ENCODE results near the gene DNAJC1. TPM values are rescaled to one million over a fixed set of nuclear protein-coding genes. Genes with fewer than 3 reads are reported as not detected.

DNAJC1 gene
- total and polyA plus RNA-seq, 2 of the 8 experiments (the other 6 are each of a cell fraction or from before 2014, with no cell fraction given): 6.8 to 14.8 TPM

GRCh38 chr10:22003964-22004281, 393 bp upstream of the DNAJC1 start:
- H3K79me2 ChIP-seq (ENCODE audit: control insufficient read depth in 1 of 2, insufficient read depth in 2 of 2, low read length in 2 of 2): peaks cover 0 to 11% of the 10 kb centered on the region in 2 experiments; a peak in 1 of 4 replicates
- H4K5ac ChIP-seq (ENCODE audit: insufficient read length, low read depth, low read length): peak overlapping the region; percentile 48
- 0 out of 2 replicates have a peak overlapping the region, but pooled peaks have one; percentile 15 for H2BK20ac ChIP-seq (ENCODE audit: low read length)
- peak overlapping the region; percentile 75 for H3K4ac ChIP-seq (replicated peaks; ENCODE audit: insufficient read length, low read depth, low read length)
- ChIA-PET POLR2A (ENCODE audit: partially characterized antibody) (interaction anchor here (0.9 to 1.8 kb wide), 4 partner anchors 185 to 313 kb away, joined by 3 to 8 read pairs (median 4); partner anchors contain the start of gene COMMD3), CTCF (ENCODE audit: partially characterized antibody) (interaction anchor here (1.0 to 4.7 kb wide), 3 partner anchors 12 to 571 kb away, joined by 3 to 32 read pairs (median 5); no protein-coding TSS in a partner anchor)
- H2AFZ ChIP-seq (ENCODE audit: low read length): peak overlapping the region; percentile 98
- H2AK5ac ChIP-seq (ENCODE audit: low read depth, low read length): no peak overlapping the region
- 8% methylated on average over 2 of the region's 2 CpGs; no CpG with 5 or more reads in 1 of the 2 experiments for WGBS, 2 experiments (ENCODE audit: extremely low coverage in 1 of 2, insufficient coverage in 1 of 2, insufficient read length in 1 of 2, insufficient replicate concordance in 2 of 2, low coverage in 1 of 2, low lambda C conversion rate in 2 of 2, missing lambda C conversion rate in 1 of 2)
- H3K4me1 ChIP-seq (replicated peaks in 1 of 4; ENCODE audit: control insufficient read depth in 3 of 4, insufficient read depth in 4 of 4, low read length in 3 of 4): peaks cover 0 to 3% (median 1%) of the 10 kb centered on the region in 4 experiments; a peak in 2 of 7 replicates
- no peaks in the 10 kb centered on the region; a peak in 1 of 4 replicates for H3K9me3 ChIP-seq (ENCODE audit: insufficient read depth in 2 of 2, low read depth in 1 of 2, low read length in 1 of 2)
- peak overlapping the region in 3 of 4 experiments; percentile 7 to 82 (median 19); a peak in 6 of 8 replicates for H3K4me3 ChIP-seq (ENCODE audit: extremely low read depth in 1 of 4, insufficient read depth in 2 of 4, low read depth in 3 of 4, low read length in 4 of 4)
- no peak overlapping the region for H4K91ac ChIP-seq (replicated peaks; ENCODE audit: insufficient read length, low read length)
- H3K23me2 ChIP-seq (ENCODE audit: low read depth, low read length): peaks cover 12% of the 10 kb centered on the region
- H3K56ac ChIP-seq (replicated peaks; ENCODE audit: insufficient read length, low read depth, low read length): no peak overlapping the region
- DNase-seq (ENCODE audit: low read depth in 1 of 2, low spot score in 2 of 2) (no peak), FAIRE-seq (no peak)
- H3K4me2 ChIP-seq (ENCODE audit: insufficient read depth in 1 of 2, low read depth in 2 of 2, low read length in 2 of 2): peak overlapping the region; percentile 88 to 97
- H3K36me3 ChIP-seq (ENCODE audit: control insufficient read depth in 2 of 4, insufficient read depth in 4 of 4, low read length in 3 of 4): no peaks in the 10 kb centered on the region
- peak overlapping the region; percentile 64; the same call in 1 of the 2 replicates for H3K18ac ChIP-seq (ENCODE audit: extremely low read depth, low read length)
- peak overlapping the region; percentile 32; the same call in 1 of the 2 replicates for H2BK5ac ChIP-seq (ENCODE audit: low read depth, low read length)
- no peaks in the 10 kb centered on the region for H3K79me1 ChIP-seq (ENCODE audit: low read depth, low read length)
- peaks cover 0 to 2% of the 10 kb centered on the region in 2 experiments for H4K20me1 ChIP-seq (replicated peaks in 1 of 2; ENCODE audit: control insufficient read depth in 1 of 2, insufficient read depth in 2 of 2, low read length in 2 of 2)
- 0 out of 2 replicates have a peak overlapping the region, but pooled peaks have one; percentile 53 for H2BK15ac ChIP-seq (ENCODE audit: low read length)
- peaks cover 0 to 4% (median 0%) of the 10 kb centered on the region in 4 experiments; a peak in 2 of 7 replicates for H3K27me3 ChIP-seq (replicated peaks in 1 of 4; ENCODE audit: control insufficient read depth in 3 of 4, extremely low read depth in 1 of 4, insufficient read depth in 3 of 4, low read length in 3 of 4)
- no peak for TF ChIP-seq BRCA1 (IDR thresholded peaks at IDR 0.05; ENCODE audit: low read depth, low read length)
- TF ChIP-seq CHD2 (IDR thresholded peaks at IDR 0.05; ENCODE audit: low read length): no peak
- TF ChIP-seq RXRA (IDR thresholded peaks at IDR 0.05; ENCODE audit: insufficient read depth, low read depth, low read length): no peak
- no peak overlapping the region; the same call in 1 of the 2 replicates for H4K8ac ChIP-seq (ENCODE audit: extremely low read depth, insufficient read depth, low read length)
- H2BK120ac ChIP-seq (replicated peaks; ENCODE audit: low read depth, low read length): peak overlapping the region; percentile 60
- H3K23ac ChIP-seq (ENCODE audit: insufficient read length): no peak overlapping the region
- no peak overlapping the region; a peak in 1 of 7 replicates for H3K9ac ChIP-seq (replicated peaks in 1 of 4; ENCODE audit: extremely low read depth in 1 of 4, low read depth in 3 of 4, low read length in 3 of 4)
- H3K27ac ChIP-seq (ENCODE audit: low read depth, low read length): no peak overlapping the region
- H3K14ac ChIP-seq (ENCODE audit: insufficient read length): no peak overlapping the region
- H2BK12ac ChIP-seq (ENCODE audit: low read depth, low read length): no peak overlapping the region
